Glutamatergic neuron (in vitro differentiated cells): ENCODE results near the gene ATF6B. TPM values are rescaled to one million over a fixed set of nuclear protein-coding genes. Genes with fewer than 3 reads are reported as not detected.

Source experiments
- DNase-seq: peaks from one replicate; pipeline ENCODE4 v3.0.0; 2022
- H3K27ac Mint-ChIP-seq: one replicate; pipeline ENCODE4 v1.8.0; 2020; ENCODE audit warnings: mild to moderate bottlenecking, mixed read lengths, inconsistent platforms; ENCODE audit not compliant: unreplicated experiment
- H3K27me3 Mint-ChIP-seq: one replicate; pipeline ENCODE4 v1.8.0; 2020; ENCODE audit warnings: mild to moderate bottlenecking, moderate library complexity, mixed read lengths, inconsistent platforms; ENCODE audit not compliant: unreplicated experiment
- H3K36me3 Mint-ChIP-seq: one replicate; pipeline ENCODE4 v1.8.0; 2020; ENCODE audit warnings: mild to moderate bottlenecking, mixed read lengths, inconsistent platforms; ENCODE audit not compliant: unreplicated experiment
- H3K4me1 Mint-ChIP-seq: one replicate; pipeline ENCODE4 v1.8.0; 2020; ENCODE audit warnings: mild to moderate bottlenecking, low read depth, mixed read lengths, inconsistent platforms; ENCODE audit not compliant: unreplicated experiment
- H3K4me3 Mint-ChIP-seq: one replicate; pipeline ENCODE4 v1.8.0; 2020; ENCODE audit warnings: mild to moderate bottlenecking, mixed read lengths, inconsistent platforms; ENCODE audit not compliant: unreplicated experiment
- H3K9me3 Mint-ChIP-seq: one replicate; pipeline ENCODE4 v1.8.0; 2020; ENCODE audit warnings: mild to moderate bottlenecking, moderate library complexity, mixed read lengths, inconsistent platforms; ENCODE audit not compliant: unreplicated experiment
- CTCF ChIP-seq: fragments of 200-600 bp; sonication (generic); IDR thresholded peaks from one replicate; pipeline ENCODE4 v1.5.0; 2021; ENCODE audit not compliant: partially characterized antibody, unreplicated experiment
- long read RNA-seq: library from polyadenylated mRNA; unstranded; transcript quantifications from one replicate; pipeline ENCODE4 v2.0.0, GENCODE V29; 2020; ENCODE audit not compliant: unreplicated experiment
- total RNA-seq: library from RNA; stranded (reverse); fragmentation: NEBNext Ultra II Directional; extraction: Animal tissue kit (Norgen Biotek cat#: 25700); gene quantifications from one replicate; pipeline ENCODE4 v1.2.1, GENCODE V29; 2021; ENCODE audit not compliant: unreplicated experiment

ATF6B gene
- total RNA-seq = 79.5 TPM
- long read RNA-seq, transcript ATF6B-216 (8 exons, 1,176 nt) = major isoform, 6 of 7 reads
- long read RNA-seq, partial matches to known transcripts = 1 of 7 reads
- long read RNA-seq, other reads (novel, unspliced or antisense) = 0 of 7 reads

GRCh38 chr6:32127717-32128592, at the start of gene ATF6B:
TSS of gene ATF6B (minus strand) at chr6:32128246. CDS start at chr6:32128207, 39 bp downstream.
- Mint-ChIP-seq H3K36me3 (peaks cover 6% of the 10 kb centered on the region), H3K27me3 (peaks cover 17% of the 10 kb centered on the region), H3K27ac (peak within 1 kb of the TSS; percentile 83), H3K9me3 (peaks cover 12% of the 10 kb centered on the region), H3K4me1 (peaks cover 15% of the 10 kb centered on the region), H3K4me3 (peak within 1 kb of the TSS; percentile 98)
- no peak for TF ChIP-seq CTCF
- peak; percentile 95 for DNase-seq

GRCh38 chr6:32177183-32177787, 49.2 kb upstream of the ATF6B start:
- TF ChIP-seq CTCF = no peak
- Mint-ChIP-seq H3K36me3 (peaks cover 5% of the 10 kb centered on the region), H3K4me1 (peaks cover 40% of the 10 kb centered on the region), H3K27ac (peak overlapping the region; percentile 97), H3K4me3 (peak overlapping the region; percentile 94), H3K9me3 (peaks cover 22% of the 10 kb centered on the region), H3K27me3 (peaks cover 20% of the 10 kb centered on the region)
- no peak for DNase-seq

DNA sequence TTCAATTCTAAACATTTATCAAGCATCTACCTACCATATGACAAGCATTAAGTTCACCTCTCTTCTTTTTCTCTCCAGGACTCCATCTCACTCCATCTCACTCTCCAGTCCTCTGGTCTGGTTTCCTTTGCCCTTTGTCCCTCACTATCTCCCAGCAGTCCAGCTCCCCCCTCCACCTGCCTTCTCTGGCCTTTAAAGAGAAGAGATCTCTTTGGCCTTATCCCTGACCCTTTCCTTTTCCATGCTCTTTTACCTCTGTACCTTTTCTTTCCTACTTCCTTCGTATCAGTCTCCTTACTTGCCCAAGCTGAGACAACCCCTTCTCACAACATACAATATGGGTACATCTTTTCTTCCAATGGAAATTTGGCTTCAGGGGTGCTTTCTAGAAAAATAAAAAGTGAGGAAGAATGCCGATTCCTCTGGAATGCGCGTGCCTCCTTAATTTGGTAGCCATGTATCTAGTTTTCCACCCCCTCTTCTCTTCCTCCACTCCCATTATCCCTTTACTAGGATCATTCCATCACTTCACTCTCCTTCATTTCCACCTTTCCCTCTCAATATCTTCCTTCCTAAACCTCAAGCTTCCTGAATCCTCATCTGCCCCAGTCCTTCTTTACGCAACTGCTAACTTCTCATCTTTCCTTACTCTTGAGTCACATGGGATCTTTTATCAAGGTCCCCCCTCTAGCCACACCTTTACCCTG, 48.6 kb upstream of the ATF6B start:
- Mint-ChIP-seq H3K36me3 (peaks cover 5% of the 10 kb centered on the region), H3K9me3 (peaks cover 22% of the 10 kb centered on the region), H3K4me1 (peaks cover 40% of the 10 kb centered on the region), H3K27ac (peak overlapping the region; percentile 97), H3K4me3 (peak overlapping the region; percentile 94), H3K27me3 (peaks cover 20% of the 10 kb centered on the region)
- DNase-seq = no peak
- TF ChIP-seq CTCF = no peak

DNA sequence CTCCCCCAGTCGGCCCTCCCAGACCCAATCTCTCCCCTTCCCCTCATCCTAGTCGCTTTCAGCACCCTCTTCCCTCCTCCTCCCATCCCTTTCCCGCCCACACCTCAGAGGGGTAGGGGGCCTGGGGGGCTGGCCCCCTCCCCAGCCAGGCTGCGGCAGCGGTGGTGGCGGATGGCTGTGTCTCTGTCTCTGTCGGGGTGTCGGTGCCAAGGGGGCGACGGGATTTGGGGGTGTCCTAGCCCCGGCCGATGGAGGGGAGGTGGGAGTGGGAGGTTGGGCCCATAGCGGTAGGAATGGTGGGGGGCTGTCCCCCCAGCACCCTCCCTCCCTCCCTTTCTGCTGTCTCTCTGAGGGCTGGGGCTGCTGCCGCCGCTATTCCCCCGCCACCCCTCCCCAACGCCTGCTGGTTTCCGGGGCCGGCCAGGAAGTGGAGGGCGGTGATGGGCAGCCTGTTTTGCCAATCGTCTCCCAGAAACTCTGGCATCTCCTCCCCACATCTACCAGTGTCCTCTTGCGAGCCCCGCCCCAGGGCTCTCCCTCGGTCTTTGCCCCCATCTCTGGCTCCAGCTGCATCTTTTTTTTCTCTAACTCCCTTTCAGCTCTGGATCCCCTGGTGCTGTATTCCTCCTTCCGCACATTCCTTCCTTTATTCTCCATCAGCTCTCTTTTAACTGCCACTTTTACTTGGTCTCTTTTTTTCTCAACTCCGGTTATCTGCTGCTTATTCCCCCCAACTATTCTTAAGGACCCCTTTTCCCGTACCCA, 47.8 kb upstream of the ATF6B start, which contains the start of gene AGPAT1:
Gene AGPAT1 (minus strand): TSS at position 374 of the 765 bp plus-strand sequence. CDS start 4,588 bp downstream, outside the sequence.
- peak within 1 kb of the TSS; percentile 97 for H3K27ac Mint-ChIP-seq
- H3K4me3 Mint-ChIP-seq = peak within 1 kb of the TSS; percentile 94
- H3K27me3 Mint-ChIP-seq = peaks cover 23% of the 10 kb centered on the region
- H3K9me3 Mint-ChIP-seq = peaks cover 22% of the 10 kb centered on the region
- peaks cover 5% of the 10 kb centered on the region for H3K36me3 Mint-ChIP-seq
- peaks cover 40% of the 10 kb centered on the region for H3K4me1 Mint-ChIP-seq
- peak; percentile 99 for DNase-seq
- TF ChIP-seq CTCF = no peak
